ENCODE data around the gene SIGLEC15.
"Not testable (repeated sequence)": the region's sequence is repeated elsewhere in the genome, so short reads cannot be mapped to it uniquely, and the experiment has no call there.

The SIGLEC15 gene

GRCh38 chr18:45820106-45820745, 5.2 kb upstream of the SIGLEC15 start:
- no peak for DNase-seq (ENCODE audit: low read depth in 2 of 2)

DNA sequence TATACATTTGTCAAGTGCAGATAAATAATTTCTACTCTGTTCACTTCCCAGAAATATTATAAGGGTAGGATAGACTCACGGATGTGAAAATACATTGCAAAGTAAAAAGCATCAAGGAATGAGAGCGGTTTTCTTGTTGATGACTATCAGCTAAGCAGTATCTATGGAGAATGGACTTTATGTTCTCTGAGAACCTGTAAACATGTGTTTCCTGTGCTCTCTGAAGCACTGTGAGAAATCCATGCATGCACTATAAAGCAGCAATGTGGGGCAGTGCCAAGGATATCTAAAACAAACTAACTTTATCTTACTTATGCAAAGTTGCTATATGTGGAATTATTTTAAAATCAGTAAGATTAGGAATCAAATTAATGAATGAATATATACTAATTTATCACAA, 4.4 kb upstream of the SIGLEC15 start:
- no peak for DNase-seq (ENCODE audit: low read depth in 2 of 2)

- no peak for DNase-seq (ENCODE audit: low read depth in 2 of 2)
Observed at GRCh38 chr18:45821711-45822110, 3.8 kb upstream of the SIGLEC15 start.

DNA sequence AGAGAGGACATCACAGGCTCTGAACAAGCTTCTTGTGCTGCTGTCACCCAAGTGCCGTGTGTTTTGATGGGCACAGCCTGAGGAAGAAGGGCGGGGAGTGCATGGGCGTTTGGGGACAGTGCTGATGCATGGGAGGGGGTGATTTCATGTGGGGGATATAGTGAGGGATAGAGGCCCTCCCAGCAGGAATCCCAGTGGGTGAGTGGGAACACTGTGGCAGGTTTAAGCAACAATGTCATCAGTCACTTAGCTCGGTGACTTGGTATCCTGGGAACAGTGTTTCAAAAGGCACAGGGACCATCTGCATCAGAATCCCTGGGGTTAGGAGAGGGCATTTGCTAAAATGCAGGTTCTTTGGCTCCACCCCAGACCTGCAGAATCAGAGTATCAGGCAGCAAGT, 609 bp downstream of the SIGLEC15 start:
- DNase-seq (ENCODE audit: low read depth in 2 of 2), result no peak

DNA sequence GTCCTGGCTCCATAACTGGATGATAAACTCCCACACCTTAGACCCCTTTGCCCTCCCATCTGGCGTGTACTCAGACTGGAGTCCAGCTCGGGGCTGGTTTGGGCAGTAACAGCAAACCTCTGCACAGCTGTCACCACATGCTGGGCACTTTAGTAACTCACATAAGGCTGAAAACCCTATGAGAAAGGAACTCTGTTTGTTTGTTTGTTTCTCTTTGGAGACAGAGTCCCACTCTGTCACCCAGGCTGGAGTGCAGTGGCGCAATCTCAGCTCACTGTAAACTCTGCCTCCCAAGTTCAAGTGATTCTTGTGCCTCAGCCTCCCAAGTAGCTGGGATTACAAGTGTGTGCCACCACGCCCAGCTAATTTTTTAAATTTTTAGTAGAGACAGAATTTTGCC, 1.2 kb downstream of the SIGLEC15 start:
- DNase-seq (ENCODE audit: low read depth in 2 of 2), result not testable (repeated sequence)

GRCh38 chr18:45828917-45829811, 3.7 kb downstream of the SIGLEC15 start:
- no peak for DNase-seq (ENCODE audit: low read depth in 2 of 2)

GRCh38 chr18:45829855-45830254, 4.4 kb downstream of the SIGLEC15 start:
- no peak for DNase-seq (ENCODE audit: low read depth in 2 of 2)

- DNase-seq (ENCODE audit: low read depth in 2 of 2), result no peak
Observed at GRCh38 chr18:45830917-45831316, 5.4 kb downstream of the SIGLEC15 start.

- no peak for DNase-seq (ENCODE audit: low read depth in 2 of 2)
Observed at GRCh38 chr18:45833846-45834245, 8.4 kb downstream of the SIGLEC15 start.

- DNase-seq (ENCODE audit: low read depth in 2 of 2), result no peak
Observed at GRCh38 chr18:45834306-45834705, 8.8 kb downstream of the SIGLEC15 start.

- no peak for DNase-seq (ENCODE audit: low read depth in 2 of 2)
Observed at GRCh38 chr18:45835057-45835636, 9.7 kb downstream of the SIGLEC15 start.

DNA sequence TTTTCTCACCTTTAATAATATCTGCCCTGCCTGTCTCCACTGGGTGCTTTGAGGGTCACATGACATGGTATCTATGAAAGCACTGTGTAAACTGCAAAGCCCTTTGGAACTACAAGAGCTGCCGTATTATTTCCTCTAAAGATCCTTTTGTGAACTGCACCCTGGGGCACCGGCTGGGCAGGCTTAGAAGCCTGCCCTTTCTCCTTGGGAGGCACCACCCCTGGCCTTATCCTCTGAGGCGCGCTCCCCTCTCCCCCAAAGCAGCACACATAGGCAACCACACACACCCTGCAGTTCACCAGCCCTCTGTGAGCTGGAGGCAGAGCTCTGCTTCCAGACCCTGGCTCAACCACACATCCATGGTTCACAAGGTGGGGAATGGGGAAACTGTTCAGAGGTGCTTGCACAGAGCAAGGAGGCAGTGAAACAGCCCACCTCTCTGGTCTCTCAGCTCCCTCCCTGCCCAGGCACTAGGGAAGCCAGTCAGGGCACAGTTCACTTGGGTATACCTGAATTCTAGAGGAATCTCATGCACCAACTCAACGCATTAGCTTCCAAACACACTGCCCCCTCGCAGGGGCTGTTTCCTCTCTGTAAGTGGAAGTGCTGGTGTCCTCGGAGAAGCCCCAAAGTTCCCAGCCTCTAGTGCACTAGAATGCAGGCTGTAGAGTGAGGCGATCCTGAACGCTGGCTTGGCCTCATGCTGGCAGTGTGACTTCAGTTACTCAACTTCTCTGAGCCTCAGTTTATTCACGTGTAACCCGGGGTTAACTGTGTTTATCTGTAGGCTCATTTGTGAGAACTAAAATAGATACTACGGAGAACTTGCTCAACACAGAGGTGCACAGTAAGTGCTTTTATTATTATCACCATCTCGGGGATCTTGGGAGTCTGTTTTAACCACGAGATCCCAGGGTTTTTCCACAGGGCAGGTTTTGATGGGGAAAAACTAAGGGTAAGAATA, 11.0 kb downstream of the SIGLEC15 start:
- DNase-seq (ENCODE audit: low read depth in 2 of 2), result no peak

DNA sequence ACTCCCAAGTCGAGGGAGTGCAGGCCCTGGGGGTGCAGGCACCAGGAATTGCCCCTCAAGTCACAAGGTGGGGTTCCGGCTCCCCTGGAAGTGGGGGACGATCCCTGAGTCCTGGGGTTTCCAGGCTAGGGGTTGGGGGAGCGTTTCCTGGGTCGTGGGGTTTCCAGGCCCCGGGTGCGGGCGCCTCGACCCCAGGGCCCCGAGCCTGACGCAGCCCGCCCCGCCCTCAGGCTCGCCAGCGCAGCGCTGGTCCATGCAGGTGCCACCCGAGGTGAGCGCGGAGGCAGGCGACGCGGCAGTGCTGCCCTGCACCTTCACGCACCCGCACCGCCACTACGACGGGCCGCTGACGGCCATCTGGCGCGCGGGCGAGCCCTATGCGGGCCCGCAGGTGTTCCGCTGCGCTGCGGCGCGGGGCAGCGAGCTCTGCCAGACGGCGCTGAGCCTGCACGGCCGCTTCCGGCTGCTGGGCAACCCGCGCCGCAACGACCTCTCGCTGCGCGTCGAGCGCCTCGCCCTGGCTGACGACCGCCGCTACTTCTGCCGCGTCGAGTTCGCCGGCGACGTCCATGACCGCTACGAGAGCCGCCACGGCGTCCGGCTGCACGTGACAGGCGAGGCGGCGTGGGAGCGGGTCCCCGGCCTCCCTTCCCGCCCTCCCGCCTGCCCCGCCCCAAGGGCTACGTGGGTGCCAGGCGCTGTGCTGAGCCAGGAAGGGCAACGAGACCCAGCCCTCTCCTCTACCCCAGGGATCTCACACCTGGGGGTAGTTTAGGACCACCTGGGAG, 12.0 kb downstream of the SIGLEC15 start:
- peak in 1 of 2 donors; percentile 16 for DNase-seq (ENCODE audit: low read depth in 2 of 2)

DNA sequence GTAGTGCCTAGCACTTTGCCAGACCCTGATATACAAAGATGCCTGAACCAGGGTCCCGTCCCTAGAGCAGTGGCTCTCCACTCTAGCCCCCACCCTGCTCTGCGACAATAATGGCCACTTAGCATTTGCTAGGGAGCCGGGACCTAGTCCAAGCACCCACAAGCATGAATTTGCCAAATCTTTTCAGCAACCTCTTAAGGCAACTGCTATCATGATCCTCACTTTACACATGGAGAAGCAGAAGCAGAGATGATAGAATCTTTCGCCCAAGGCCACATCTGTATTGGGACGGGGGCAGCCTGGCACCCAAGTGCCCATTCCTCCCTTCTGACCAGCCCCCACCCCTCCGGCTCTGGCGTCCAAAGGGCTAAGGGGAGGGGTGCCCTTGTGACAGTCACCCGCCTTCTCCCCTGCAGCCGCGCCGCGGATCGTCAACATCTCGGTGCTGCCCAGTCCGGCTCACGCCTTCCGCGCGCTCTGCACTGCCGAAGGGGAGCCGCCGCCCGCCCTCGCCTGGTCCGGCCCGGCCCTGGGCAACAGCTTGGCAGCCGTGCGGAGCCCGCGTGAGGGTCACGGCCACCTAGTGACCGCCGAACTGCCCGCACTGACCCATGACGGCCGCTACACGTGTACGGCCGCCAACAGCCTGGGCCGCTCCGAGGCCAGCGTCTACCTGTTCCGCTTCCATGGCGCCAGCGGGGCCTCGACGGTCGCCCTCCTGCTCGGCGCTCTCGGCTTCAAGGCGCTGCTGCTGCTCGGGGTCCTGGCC, 13.0 kb downstream of the SIGLEC15 start:
- DNase-seq (ENCODE audit: low read depth in 2 of 2), result no peak

DNA sequence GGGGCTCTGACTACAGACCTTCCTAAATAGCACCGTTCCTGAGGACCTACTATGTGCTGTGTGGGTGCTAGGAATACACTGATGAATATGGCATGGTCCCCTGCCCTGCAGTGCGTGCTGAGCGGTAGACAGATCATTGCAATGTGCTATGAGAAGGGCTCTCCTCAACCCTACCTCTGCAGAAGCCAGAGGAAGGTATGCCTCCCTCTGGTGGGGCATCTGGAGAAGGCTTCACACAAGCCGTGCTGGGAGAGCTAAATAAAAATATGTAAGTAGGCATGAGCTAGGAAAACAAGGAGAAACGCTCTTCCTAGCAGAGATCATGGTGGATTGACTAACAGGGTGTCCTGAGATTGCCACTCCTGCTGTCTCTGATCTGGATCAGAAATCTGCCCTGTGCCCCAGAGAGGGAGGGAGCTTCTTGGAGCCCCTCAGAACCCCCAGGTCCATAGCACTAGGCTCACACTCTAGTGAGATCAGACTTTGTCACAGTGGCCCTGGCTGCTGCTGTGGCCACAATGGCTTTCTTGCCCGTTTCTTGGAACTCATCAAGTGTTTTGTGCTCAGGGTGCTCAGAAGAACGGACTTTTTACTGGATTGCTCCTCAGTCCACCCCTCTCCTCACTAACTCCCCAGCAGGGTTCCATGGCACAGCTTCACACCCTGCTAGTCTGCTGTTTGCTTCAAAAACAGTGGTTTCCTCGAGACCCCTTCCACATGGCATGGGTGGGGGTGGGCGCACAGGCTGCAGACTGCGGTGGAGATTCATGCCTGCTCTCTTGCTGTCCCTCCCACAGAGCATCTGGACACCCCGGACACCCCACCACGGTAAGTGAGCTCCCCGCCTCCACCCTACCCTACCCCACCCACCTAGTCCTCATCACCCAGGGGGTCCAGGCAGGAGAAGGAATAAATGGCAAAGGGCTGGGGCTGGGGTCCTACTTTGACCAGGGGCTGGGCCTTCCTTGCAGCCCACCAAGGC, 14.2 kb downstream of the SIGLEC15 start:
- no peak for DNase-seq (ENCODE audit: low read depth in 2 of 2)

DNA sequence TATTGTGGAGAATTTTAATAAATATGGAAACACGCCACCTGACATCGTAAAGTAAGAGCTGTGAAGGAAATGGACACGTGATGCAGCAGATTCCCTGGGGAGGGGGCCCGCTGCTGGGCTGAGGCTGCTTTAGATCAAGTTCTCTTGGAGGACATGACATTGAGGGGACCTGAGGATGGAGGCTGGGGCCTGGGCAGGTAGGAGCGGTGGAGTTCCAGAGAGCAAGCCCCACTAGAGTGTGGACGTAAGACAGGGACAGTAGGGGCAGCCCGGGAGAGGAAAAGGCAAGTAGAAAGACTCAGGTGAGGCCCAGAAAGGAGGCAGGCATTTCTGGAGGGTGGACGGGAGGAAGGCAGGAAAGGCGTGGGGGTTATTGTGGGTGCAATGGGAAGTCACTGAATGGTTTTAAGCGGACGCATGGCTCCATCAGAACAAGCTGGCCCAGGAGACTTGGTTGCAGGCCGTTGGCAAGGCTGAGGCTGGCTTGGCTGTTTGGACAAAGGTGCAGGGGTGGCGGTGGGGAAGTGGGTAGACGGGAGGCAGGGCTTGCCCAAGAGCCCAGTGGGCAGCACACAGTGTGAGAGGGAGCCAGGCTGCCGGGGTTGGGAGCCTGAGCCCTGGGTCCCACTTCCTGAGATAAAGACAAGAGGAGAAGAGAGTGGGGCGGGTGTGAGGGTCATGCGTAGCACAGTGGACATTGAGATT, 15.7 kb downstream of the SIGLEC15 start:
- DNase-seq (ENCODE audit: low read depth in 2 of 2), result no peak

- DNase-seq (ENCODE audit: low read depth in 2 of 2), result no peak
Observed at GRCh38 chr18:45841765-45842442, 16.4 kb downstream of the SIGLEC15 start.

GRCh38 chr18:45843019-45843418, 17.5 kb downstream of the SIGLEC15 start:
- no peak for DNase-seq (ENCODE audit: low read depth in 2 of 2)

All from stimulated activated CD4-positive, alpha-beta T cell treated with anti-CD3 and anti-CD28 coated beads, Interleukin-1b, Interleukin-23, amount 100 ng/mL, for 4 hours (primary cell).